Caki2 (cell line): ENCODE measurements around the gene USP16. TPM values are rescaled to one million over a fixed set of nuclear protein-coding genes. Genes with fewer than 3 reads are reported as not detected.
"Not testable (repeated sequence)": the region's sequence is repeated elsewhere in the genome, so short reads cannot be mapped to it uniquely, and the experiment has no call there.

Experiments used
- DNase-seq: peaks from one replicate; pipeline ENCODE4 v3.0.0-alpha.2; 2015; ENCODE audit warnings: low read depth
- in situ Hi-C: cut with HindIII; loops from 2 replicates; pipeline ENCODE4 v1.10.0; 2016; ENCODE audit warnings: low sequenced_read_pairs, low pct_unique_long_range_greater_than_20kb, mixed read lengths
- total RNA-seq: library from RNA; depleted of rRNA; stranded (reverse); fragments of >200 nt; shearing (Covaris generic); gene quantifications from 2 replicates; pipeline ENCODE4 v1.2.3, GENCODE V29; 2014; ENCODE audit warnings: low replicate concordance; rRNA removed

Gene USP16
- 20.6 and 24.6 TPM in 2 replicates for total RNA-seq

- DNase-seq = peak; percentile 100
- in situ Hi-C loops = no loop called here
These were observed at the start of gene USP16 for GRCh38 chr21:29024474-29025327. Gene USP16 (plus strand): TSS chr21:29024668. CDS start chr21:29027914, 3,246 bp downstream.

- no peak for DNase-seq
- in situ Hi-C loops = no loop called here
These were observed 49.1 kb upstream of the USP16 start for GRCh38 chr21:28975397-28975796.

- DNase-seq = no peak
- in situ Hi-C loops = no loop called here
These were observed 45.4 kb upstream of the USP16 start for GRCh38 chr21:28979092-28979491.

- in situ Hi-C loops = no loop called here
- no peak for DNase-seq
These were observed 41.8 kb upstream of the USP16 start for GRCh38 chr21:28982637-28983036.

DNA sequence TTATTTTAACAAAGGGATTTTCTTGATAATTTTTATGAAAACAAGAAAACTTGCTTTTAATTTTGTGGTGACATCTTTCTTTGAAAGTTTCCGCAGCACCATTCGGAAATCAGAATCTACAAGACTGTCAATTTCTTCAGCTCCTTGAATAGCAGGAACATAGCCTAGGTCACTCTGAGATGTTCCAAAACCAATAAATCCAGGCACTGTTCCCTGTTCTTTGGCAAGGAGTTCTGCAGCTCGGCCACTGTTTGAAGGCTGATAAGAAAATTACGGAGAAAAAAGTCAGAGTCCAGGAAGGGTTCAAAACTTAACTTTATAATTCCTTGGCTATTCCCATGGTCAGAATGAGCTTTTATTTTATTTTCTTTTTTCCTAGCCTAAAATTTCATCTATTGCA, 37.8 kb upstream of the USP16 start:
- in situ Hi-C loops = no loop called here
- no peak for DNase-seq

DNA sequence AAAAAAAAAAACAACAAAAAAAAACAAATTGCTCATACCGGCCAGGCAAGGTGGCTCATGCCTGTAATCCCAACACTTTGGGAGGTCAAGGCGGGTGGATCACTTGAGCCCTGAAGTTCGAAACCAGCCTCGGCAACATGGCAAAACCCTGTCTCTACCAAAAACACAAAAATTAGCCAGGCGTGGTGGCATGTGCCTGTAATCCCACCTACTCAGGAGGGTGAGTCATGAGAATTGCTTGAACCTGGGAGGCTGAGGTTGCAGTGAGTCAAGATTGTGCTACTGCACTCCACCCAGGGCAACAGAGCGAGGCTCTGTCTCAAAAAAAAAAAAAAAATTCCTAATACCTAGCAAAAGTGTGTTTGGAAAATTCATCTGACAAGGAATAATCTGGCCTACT, 36.3 kb upstream of the USP16 start:
- DNase-seq = peak; percentile 68
- in situ Hi-C loops = not testable (repeated sequence)

DNA sequence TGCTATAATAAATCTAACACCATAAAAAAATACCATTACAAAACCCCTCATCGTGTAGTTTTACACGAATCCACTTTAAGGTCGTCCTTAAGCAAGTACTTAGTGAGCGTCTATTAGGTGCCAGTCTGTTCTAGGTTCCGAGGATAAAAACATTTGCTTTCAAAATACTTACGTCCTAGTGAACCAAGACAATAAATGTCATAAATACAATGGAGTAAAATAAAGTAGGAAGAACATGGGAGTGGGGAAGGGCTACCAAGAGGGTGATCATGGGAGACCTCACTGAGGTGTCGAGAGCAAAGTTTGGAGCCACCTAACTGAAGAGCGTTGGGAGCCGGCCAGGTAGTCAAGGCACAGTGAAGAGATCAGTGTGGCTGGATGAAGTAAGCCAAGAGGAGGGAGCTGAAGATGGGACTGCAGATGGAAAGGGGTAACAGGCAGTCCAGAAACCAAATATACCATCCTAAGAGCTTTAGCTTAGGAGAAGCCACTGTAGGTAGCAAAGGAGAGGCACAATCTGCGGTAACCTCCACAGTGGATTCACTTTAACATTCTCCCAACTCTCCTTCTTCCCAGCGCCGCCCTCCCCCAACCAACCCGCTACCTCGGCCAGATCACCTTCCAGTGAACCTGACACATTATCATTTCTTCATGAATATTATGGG, 32.5 kb upstream of the USP16 start:
- in situ Hi-C loops = no loop called here

DNA sequence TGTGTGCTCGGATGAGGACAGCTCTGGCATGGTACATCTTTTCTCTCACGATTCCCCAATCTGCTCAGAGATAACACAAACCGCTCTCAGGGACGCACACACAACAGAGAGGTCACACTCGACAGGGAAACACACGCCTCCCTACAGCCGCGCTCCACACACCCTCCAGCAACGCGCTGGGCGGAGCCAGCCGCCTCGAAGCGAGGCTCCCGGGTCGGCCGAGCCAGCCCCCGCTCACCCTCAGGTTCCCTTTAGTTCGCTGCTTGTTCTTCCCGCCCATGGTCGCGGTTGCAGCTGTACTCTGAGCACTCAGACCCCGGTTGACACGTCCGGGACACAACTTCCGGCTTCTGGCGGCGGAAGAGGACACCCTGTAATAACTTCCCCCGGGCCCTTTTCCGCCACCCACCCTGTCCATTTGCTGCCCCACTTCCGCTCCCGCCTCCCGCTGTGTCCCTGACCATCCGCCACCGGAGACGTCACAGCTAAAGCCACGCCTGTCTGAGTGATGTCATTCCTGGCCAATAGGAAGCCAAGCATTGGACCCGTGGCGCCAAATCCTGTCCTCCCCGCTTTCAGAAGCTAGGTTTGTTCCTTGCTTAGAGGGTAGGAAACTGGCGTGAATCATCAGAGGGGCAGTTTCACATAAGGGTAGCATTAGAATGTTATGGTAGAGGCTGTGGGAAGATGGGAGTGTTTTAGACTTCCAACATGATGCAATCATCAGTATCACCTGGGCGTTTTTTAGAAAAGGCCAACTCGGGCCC, 31.8 kb upstream of the USP16 start, which contains the start of gene LTN1:
TSS of gene LTN1 (minus strand) at position 352 of the 767 bp plus-strand sequence. CDS start at position 280, 72 bp downstream.
- in situ Hi-C loops = no loop called here
- peak; percentile 98 for DNase-seq

More for the DNA sequence above, 32.5 kb upstream of the USP16 start:
- no peak for DNase-seq

GRCh38 chr21:28993293-28993629, 31.2 kb upstream of the USP16 start:
- no peak for DNase-seq
- in situ Hi-C loops = no loop called here

- in situ Hi-C loops = no loop called here
- peak; percentile 85 for DNase-seq
These were observed 21.9 kb upstream of the USP16 start for GRCh38 chr21:29002442-29003144.

DNA sequence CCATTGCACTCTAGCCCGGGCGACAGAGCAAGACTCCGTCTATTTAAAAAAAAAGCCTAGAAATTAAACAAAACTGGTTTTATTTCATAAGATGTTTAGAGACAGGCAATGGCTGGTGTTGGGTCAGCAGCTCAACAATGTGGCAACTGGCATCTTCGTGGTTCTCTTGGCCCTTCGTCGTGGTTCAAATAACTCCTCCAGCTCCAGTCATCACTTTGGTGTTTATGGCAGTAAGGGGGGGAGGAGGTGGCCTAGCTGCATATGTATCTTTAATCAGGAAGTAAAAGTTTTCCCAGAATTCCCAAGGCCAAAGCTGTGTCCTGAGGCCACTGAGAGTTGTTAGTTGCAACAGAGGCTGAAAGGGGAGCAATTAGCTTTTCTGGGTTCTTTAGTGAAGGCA, 18.8 kb upstream of the USP16 start:
- in situ Hi-C loops = no loop called here
- no peak for DNase-seq

GRCh38 chr21:29007135-29007534, 17.3 kb upstream of the USP16 start:
- in situ Hi-C loops = no loop called here

DNA sequence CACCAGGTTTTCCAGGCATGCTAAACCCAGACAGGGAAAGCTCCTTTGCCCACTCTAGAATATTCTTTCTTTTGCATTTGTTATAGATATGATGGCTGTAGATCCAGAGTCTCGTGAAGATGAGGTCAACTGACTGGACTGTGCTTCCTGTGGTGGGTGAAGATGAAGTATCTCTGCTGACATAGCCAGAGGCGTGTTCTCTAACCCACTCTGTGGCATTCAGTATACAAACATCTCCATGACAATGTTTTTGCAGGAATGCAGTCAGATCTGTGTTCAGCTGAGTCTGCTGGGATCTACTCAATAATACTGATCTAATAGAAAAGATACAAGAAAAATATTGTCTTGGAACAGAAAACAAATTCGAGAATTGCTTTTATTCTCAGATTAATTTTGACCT, 16.7 kb upstream of the USP16 start:
- in situ Hi-C loops = no loop called here
- no peak for DNase-seq

More at GRCh38 chr21:29007135-29007534, 17.3 kb upstream of the USP16 start:
- DNase-seq = no peak

GRCh38 chr21:29008367-29008766, 16.1 kb upstream of the USP16 start:
- in situ Hi-C loops = no loop called here
- no peak for DNase-seq

- in situ Hi-C loops, DNase-seq: not testable (repeated sequence)
These were observed 13.2 kb upstream of the USP16 start for GRCh38 chr21:29011236-29011635.

- DNase-seq = peak; percentile 18
- in situ Hi-C loops = no loop called here
These were observed 6.7 kb upstream of the USP16 start for GRCh38 chr21:29017639-29018237.

GRCh38 chr21:29018540-29018939, 5.9 kb upstream of the USP16 start:
- in situ Hi-C loops = no loop called here
- peak; percentile 16 for DNase-seq

GRCh38 chr21:29022166-29022565, 2.3 kb upstream of the USP16 start:
- no peak for DNase-seq
- in situ Hi-C loops = no loop called here
